ENCODE results near the gene GNAL. TPM values are rescaled to one million over a fixed set of nuclear protein-coding genes. Genes with fewer than 3 reads are reported as not detected.
"Not testable (repeated sequence)": the region's sequence is repeated elsewhere in the genome, so short reads cannot be mapped to it uniquely, and the experiment has no call there.

The GNAL gene
- polyA plus RNA-seq, 1 donor = 2.3 TPM

GRCh38 chr18:11880586-11881304, 191.7 kb downstream of the GNAL start:
- DNase-seq = no peak

GRCh38 chr18:11882636-11883035, 193.6 kb downstream of the GNAL start:
- DNase-seq = no peak

- peak; percentile 11 for DNase-seq
These were observed 194.1 kb downstream of the GNAL start for GRCh38 chr18:11883153-11883552.

- DNase-seq = no peak
These were observed 195.4 kb downstream of the GNAL start for GRCh38 chr18:11884396-11885030.

GRCh38 chr18:11885278-11885947, 196.3 kb downstream of the GNAL start:
- DNase-seq = no peak

GRCh38 chr18:11886577-11887110, 197.6 kb downstream of the GNAL start:
- DNase-seq = no peak

GRCh38 chr18:11887328-11888128, 198.5 kb downstream of the GNAL start:
- no peak for DNase-seq

- no peak for DNase-seq
These were observed 199.7 kb downstream of the GNAL start for GRCh38 chr18:11888726-11889125.

GRCh38 chr18:11889284-11889683, 200.2 kb downstream of the GNAL start:
- no peak for DNase-seq

- DNase-seq = no peak
These were observed 202.7 kb downstream of the GNAL start for GRCh38 chr18:11891737-11892136.

- DNase-seq = not testable (repeated sequence)
These were observed 203.4 kb downstream of the GNAL start for GRCh38 chr18:11892438-11892837.

- DNase-seq = no peak
These were observed 208.7 kb downstream of the GNAL start for GRCh38 chr18:11897781-11898180.

- no peak for DNase-seq
These were observed 210.0 kb downstream of the GNAL start for GRCh38 chr18:11899063-11899462.

- no peak for DNase-seq
These were observed 212.9 kb downstream of the GNAL start for GRCh38 chr18:11901826-11902438.

GRCh38 chr18:11902522-11903292, 213.6 kb downstream of the GNAL start:
- DNase-seq = no peak

GRCh38 chr18:11905613-11906012, 216.5 kb downstream of the GNAL start:
- DNase-seq = no peak

- no peak for DNase-seq
These were observed 217.1 kb downstream of the GNAL start for GRCh38 chr18:11906176-11906575.

GRCh38 chr18:11906926-11907874, 218.1 kb downstream of the GNAL start:
- no peak for DNase-seq

GRCh38 chr18:11908182-11909060, 219.4 kb downstream of the GNAL start, which contains the start of gene MPPE1:
Gene MPPE1 (minus strand): TSS chr18:11908317. CDS start chr18:11897264, 11,053 bp downstream.
- peak; percentile 94 for DNase-seq

Measured in hindlimb muscle (tissue), 1 donor.